Loucy (cell line): ENCODE measurements around the gene ZDHHC22.

Experiments
- H2AFZ ChIP-seq: fragments of 200-600 bp; sonication (generic); 2 replicates; pipeline ENCODE4 v1.6.0; 2016; ENCODE audit warnings: antibody characterized with exemption, mild to moderate bottlenecking, low read length, moderate library complexity
- H3F3A ChIP-seq: fragments of 200-600 bp; 2 replicates; pipeline ENCODE4 v1.6.0; 2016; ENCODE audit warnings: antibody characterized with exemption, low read depth, mild to moderate bottlenecking
- H3K27me3 ChIP-seq: fragments of 200-600 bp; sonication (generic); 2 replicates; pipeline ENCODE4 v1.6.1; 2014; ENCODE audit warnings: low read length, mild to moderate bottlenecking; ENCODE audit not compliant: insufficient read depth, poor library complexity, severe bottlenecking
- H3K36me3 ChIP-seq: fragments of 200-600 bp; sonication (generic); 2 replicates; pipeline ENCODE4 v1.6.1; 2016; ENCODE audit warnings: low read length; ENCODE audit not compliant: insufficient read depth
- H3K4me1 ChIP-seq: fragments of 200-600 bp; sonication (generic); 2 replicates; pipeline ENCODE4 v1.5.1; 2014; ENCODE audit warnings: low read length, mild to moderate bottlenecking; ENCODE audit not compliant: insufficient read depth, poor library complexity, severe bottlenecking
- H3K4me2 ChIP-seq: fragments of 200-600 bp; sonication (generic); 2 replicates; pipeline ENCODE4 v1.6.0; 2014; ENCODE audit warnings: antibody characterized with exemption, low read length, low read depth, mild to moderate bottlenecking; ENCODE audit not compliant: poor library complexity, severe bottlenecking
- H3K4me3 ChIP-seq: fragments of 200-600 bp; sonication (generic); 2 replicates; pipeline ENCODE4 v1.5.1; 2014; ENCODE audit warnings: low read length, mild to moderate bottlenecking, mixed read lengths; ENCODE audit not compliant: poor library complexity, severe bottlenecking
- H3K79me2 ChIP-seq: fragments of 200-600 bp; sonication (generic); 2 replicates; pipeline ENCODE4 v1.6.1; 2014; ENCODE audit warnings: low read length; ENCODE audit not compliant: insufficient read depth
- H3K9ac ChIP-seq: fragments of 200-600 bp; sonication (generic); 2 replicates; pipeline ENCODE4 v1.6.0; 2014; ENCODE audit warnings: mild to moderate bottlenecking, low read depth, low read length, moderate library complexity; ENCODE audit not compliant: poor library complexity, severe bottlenecking
- H3K9me2 ChIP-seq: fragments of 200-600 bp; sonication (generic); replicated peaks from 2 replicates; pipeline ENCODE4 v1.6.1; 2016; ENCODE audit warnings: low read depth, low read length, mixed read lengths
- H3K9me3 ChIP-seq: fragments of 200-600 bp; sonication (generic); 2 replicates; pipeline ENCODE4 v1.6.1; 2014; ENCODE audit warnings: mild to moderate bottlenecking, antibody characterized with exemption, low read length, low read depth; ENCODE audit not compliant: insufficient read depth
- H4K20me1 ChIP-seq: fragments of 200-600 bp; sonication (generic); 2 replicates; pipeline ENCODE4 v1.6.0; 2014; ENCODE audit warnings: antibody characterized with exemption, low read length, mild to moderate bottlenecking; ENCODE audit not compliant: insufficient read depth, poor library complexity, severe bottlenecking
- EZH2phosphoT487 ChIP-seq: fragments of 200-600 bp; IDR thresholded peaks from 2 replicates; pipeline ENCODE4 v1.6.1; 2018; ENCODE audit warnings: antibody characterized with exemption, mild to moderate bottlenecking, moderate library complexity, borderline replicate concordance
- TF ChIP-seq, protein P1 (sequence below): fragments of 200-600 bp; sonication (generic); conservative IDR thresholded peaks from 2 replicates; pipeline ENCODE4 v1.5.1; 2014; ENCODE audit warnings: mild to moderate bottlenecking, antibody characterized with exemption, low read length

ZDHHC22 gene

DNA sequence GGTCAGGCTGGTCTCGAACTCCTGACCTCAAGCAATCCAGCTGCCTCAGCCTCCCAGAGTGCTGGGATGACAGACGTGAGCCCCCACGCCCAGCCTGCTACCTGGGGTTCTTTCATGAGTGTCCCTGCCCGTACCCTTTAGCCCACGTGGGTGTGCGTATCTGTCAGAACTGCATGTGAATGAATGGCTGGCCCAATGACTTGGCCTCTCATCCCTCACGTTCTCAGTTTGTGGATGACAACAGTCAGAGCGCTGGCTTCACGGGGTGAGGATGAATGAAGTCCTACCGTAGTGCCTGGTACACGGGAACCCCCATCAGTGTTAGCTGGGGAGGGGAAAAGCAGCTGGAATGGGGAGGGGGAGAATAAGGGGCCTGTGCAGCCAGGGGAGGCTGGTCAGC, 16.1 kb upstream of the ZDHHC22 start:
- Histone ChIP-seq H3K4me3 (no peak overlapping the region), H3F3A (no peaks in the 10 kb centered on the region), H3K9me3 (no peaks in the 10 kb centered on the region), H3K9me2 (no peaks in the 10 kb centered on the region), H3K79me2 (no peaks in the 10 kb centered on the region), H3K4me1 (no peaks in the 10 kb centered on the region), H3K27me3 (no peaks in the 10 kb centered on the region), H4K20me1 (no peaks in the 10 kb centered on the region), H3K9ac (no peak overlapping the region), H3K36me3 (no peaks in the 10 kb centered on the region), H2AFZ (no peak overlapping the region), H3K4me2 (no peak overlapping the region)
- TF ChIP-seq EZH2phosphoT487, result no peak
- TF ChIP-seq, protein P1, sequence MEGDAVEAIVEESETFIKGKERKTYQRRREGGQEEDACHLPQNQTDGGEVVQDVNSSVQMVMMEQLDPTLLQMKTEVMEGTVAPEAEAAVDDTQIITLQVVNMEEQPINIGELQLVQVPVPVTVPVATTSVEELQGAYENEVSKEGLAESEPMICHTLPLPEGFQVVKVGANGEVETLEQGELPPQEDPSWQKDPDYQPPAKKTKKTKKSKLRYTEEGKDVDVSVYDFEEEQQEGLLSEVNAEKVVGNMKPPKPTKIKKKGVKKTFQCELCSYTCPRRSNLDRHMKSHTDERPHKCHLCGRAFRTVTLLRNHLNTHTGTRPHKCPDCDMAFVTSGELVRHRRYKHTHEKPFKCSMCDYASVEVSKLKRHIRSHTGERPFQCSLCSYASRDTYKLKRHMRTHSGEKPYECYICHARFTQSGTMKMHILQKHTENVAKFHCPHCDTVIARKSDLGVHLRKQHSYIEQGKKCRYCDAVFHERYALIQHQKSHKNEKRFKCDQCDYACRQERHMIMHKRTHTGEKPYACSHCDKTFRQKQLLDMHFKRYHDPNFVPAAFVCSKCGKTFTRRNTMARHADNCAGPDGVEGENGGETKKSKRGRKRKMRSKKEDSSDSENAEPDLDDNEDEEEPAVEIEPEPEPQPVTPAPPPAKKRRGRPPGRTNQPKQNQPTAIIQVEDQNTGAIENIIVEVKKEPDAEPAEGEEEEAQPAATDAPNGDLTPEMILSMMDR, result no peak

- no peak overlapping the region for H3K4me2 ChIP-seq
- no peaks in the 10 kb centered on the region for H3K27me3 ChIP-seq
- no peak overlapping the region for H3K9ac ChIP-seq
- no peak overlapping the region for H3K4me3 ChIP-seq
- peaks cover 3% of the 10 kb centered on the region for H3K4me1 ChIP-seq
- H3K9me2 ChIP-seq, result no peaks in the 10 kb centered on the region
- H3K79me2 ChIP-seq, result no peaks in the 10 kb centered on the region
- H2AFZ ChIP-seq, result no peak overlapping the region
- H3K36me3 ChIP-seq, result no peaks in the 10 kb centered on the region
- H3F3A ChIP-seq, result no peaks in the 10 kb centered on the region
- no peak for TF ChIP-seq EZH2phosphoT487
- TF ChIP-seq, protein P1, result no peak
- no peaks in the 10 kb centered on the region for H3K9me3 ChIP-seq
- H4K20me1 ChIP-seq, result no peaks in the 10 kb centered on the region
Observed at GRCh38 chr14:77155083-77155482, 13.5 kb upstream of the ZDHHC22 start.

DNA sequence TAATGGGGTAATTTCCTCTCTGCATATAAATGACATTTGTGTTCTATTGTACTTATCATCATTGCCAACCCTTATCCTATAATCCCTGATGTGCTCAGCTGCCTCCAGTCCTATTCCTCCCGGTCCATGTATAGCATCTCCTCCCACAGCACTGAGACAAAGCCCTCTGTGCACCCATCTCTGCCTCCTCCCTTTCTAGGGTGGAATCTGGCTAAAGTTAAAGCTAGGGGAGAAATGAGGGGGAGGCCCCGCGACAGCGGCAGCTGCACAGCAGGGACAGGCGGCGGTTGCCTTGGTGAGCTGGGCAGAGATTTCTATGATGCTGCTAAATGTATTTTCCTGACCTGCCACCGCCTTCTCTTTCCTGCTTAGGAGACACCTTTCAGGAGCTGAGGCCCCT, 12.8 kb upstream of the ZDHHC22 start:
- H2AFZ ChIP-seq, result no peak overlapping the region
- H3K27me3 ChIP-seq, result no peaks in the 10 kb centered on the region
- TF ChIP-seq, protein P1, result no peak
- no peak for TF ChIP-seq EZH2phosphoT487
- H3K9me3 ChIP-seq, result no peaks in the 10 kb centered on the region
- no peaks in the 10 kb centered on the region for H4K20me1 ChIP-seq
- H3K9me2 ChIP-seq, result no peaks in the 10 kb centered on the region
- H3F3A ChIP-seq, result no peaks in the 10 kb centered on the region
- no peaks in the 10 kb centered on the region for H3K79me2 ChIP-seq
- no peaks in the 10 kb centered on the region for H3K36me3 ChIP-seq
- no peak overlapping the region for H3K4me3 ChIP-seq
- no peak overlapping the region for H3K4me2 ChIP-seq
- peaks cover 3% of the 10 kb centered on the region for H3K4me1 ChIP-seq
- H3K9ac ChIP-seq, result no peak overlapping the region
